Measurements from ENCODE around the gene HEMK1.

The HEMK1 gene

DNA sequence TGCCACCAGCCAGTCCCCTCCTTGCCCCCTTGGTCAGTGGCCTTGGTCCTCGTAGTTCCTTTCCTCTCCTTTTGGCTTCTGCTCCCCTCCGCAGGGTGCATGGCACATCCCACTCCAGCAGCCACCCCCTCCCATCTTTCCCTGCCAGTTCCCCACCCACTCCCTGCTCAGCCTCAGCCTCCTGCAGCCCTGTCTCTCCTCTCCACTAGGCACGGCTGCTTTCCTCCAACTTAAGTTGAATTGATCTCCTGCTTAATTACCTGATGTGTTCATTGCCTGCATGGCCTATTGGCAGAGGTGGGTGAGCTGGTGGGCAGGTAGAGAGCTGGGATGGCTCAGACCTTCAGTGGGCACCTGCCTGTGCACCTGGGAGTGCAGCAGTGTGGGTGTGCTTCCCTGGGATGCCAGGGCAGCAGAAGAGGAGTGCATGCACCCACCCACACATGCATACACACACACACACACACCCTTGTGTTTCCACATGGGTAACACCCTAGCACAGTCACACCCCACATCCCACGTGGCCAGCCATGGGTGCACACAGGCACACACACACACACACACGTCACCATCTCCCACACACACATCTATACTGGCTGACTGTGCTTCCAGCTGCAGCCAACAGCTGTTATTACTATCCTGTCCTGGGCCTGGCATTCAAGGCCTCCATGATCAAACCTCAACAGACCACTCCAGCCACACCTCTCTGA lies 32.7 kb upstream of the HEMK1 start:
- peaks cover under 1% of the 10 kb centered on the region for H3K4me1 Mint-ChIP-seq (ENCODE audit: low read depth)
- peaks cover 49% of the 10 kb centered on the region for H3K27me3 Mint-ChIP-seq (ENCODE audit: low read depth)
- no peaks in the 10 kb centered on the region for H3K36me3 Mint-ChIP-seq (ENCODE audit: low read depth)
- H3K27ac Mint-ChIP-seq, result no peak overlapping the region
- H3K4me3 Mint-ChIP-seq, result no peak overlapping the region
- H3K9me3 Mint-ChIP-seq, result no peaks in the 10 kb centered on the region

- Mint-ChIP-seq H3K9me3 (no peaks in the 10 kb centered on the region), H3K36me3 (ENCODE audit: low read depth) (no peaks in the 10 kb centered on the region)
These were observed 31.7 kb upstream of the HEMK1 start for GRCh38 chr3:50537421-50538129.

GRCh38 chr3:50539356-50540286 lies 29.7 kb upstream of the HEMK1 start:
- H3K36me3 Mint-ChIP-seq (ENCODE audit: low read depth), result no peaks in the 10 kb centered on the region

More at GRCh38 chr3:50537421-50538129, 31.7 kb upstream of the HEMK1 start:
- Mint-ChIP-seq H3K27me3 (ENCODE audit: low read depth) (peaks cover 42% of the 10 kb centered on the region), H3K4me1 (ENCODE audit: low read depth) (peaks cover 2% of the 10 kb centered on the region), H3K27ac (no peak overlapping the region), H3K4me3 (no peak overlapping the region)

GRCh38 chr3:50542177-50543034 lies 26.9 kb upstream of the HEMK1 start:
- no peak overlapping the region for H3K27ac Mint-ChIP-seq
- no peak overlapping the region for H3K4me3 Mint-ChIP-seq
- peaks cover 2% of the 10 kb centered on the region for H3K4me1 Mint-ChIP-seq (ENCODE audit: low read depth)
- peaks cover 27% of the 10 kb centered on the region for H3K27me3 Mint-ChIP-seq (ENCODE audit: low read depth)
- no peaks in the 10 kb centered on the region for H3K36me3 Mint-ChIP-seq (ENCODE audit: low read depth)
- no peaks in the 10 kb centered on the region for H3K9me3 Mint-ChIP-seq

More at GRCh38 chr3:50539356-50540286, 29.7 kb upstream of the HEMK1 start:
- Mint-ChIP-seq H3K4me1 (ENCODE audit: low read depth) (peaks cover 2% of the 10 kb centered on the region), H3K27ac (no peak overlapping the region), H3K9me3 (no peaks in the 10 kb centered on the region), H3K27me3 (ENCODE audit: low read depth) (peaks cover 29% of the 10 kb centered on the region), H3K4me3 (no peak overlapping the region)

GRCh38 chr3:50545781-50546180 lies 23.5 kb upstream of the HEMK1 start:
- H3K9me3 Mint-ChIP-seq, result no peaks in the 10 kb centered on the region
- no peak overlapping the region for H3K27ac Mint-ChIP-seq
- peaks cover 14% of the 10 kb centered on the region for H3K27me3 Mint-ChIP-seq (ENCODE audit: low read depth)
- H3K4me3 Mint-ChIP-seq, result no peak overlapping the region
- H3K36me3 Mint-ChIP-seq (ENCODE audit: low read depth), result no peaks in the 10 kb centered on the region
- peaks cover 2% of the 10 kb centered on the region for H3K4me1 Mint-ChIP-seq (ENCODE audit: low read depth)

GRCh38 chr3:50549226-50549625 lies 20.1 kb upstream of the HEMK1 start:
- no peak overlapping the region for H3K27ac Mint-ChIP-seq
- no peak overlapping the region for H3K4me3 Mint-ChIP-seq
- no peaks in the 10 kb centered on the region for H3K9me3 Mint-ChIP-seq
- H3K4me1 Mint-ChIP-seq (ENCODE audit: low read depth), result peaks cover 2% of the 10 kb centered on the region
- peaks cover 7% of the 10 kb centered on the region for H3K27me3 Mint-ChIP-seq (ENCODE audit: low read depth)
- no peaks in the 10 kb centered on the region for H3K36me3 Mint-ChIP-seq (ENCODE audit: low read depth)

GRCh38 chr3:50550079-50550736 lies 19.1 kb upstream of the HEMK1 start:
- Mint-ChIP-seq H3K27me3 (ENCODE audit: low read depth) (peaks cover under 1% of the 10 kb centered on the region), H3K27ac (no peak overlapping the region), H3K4me3 (no peak overlapping the region)

DNA sequence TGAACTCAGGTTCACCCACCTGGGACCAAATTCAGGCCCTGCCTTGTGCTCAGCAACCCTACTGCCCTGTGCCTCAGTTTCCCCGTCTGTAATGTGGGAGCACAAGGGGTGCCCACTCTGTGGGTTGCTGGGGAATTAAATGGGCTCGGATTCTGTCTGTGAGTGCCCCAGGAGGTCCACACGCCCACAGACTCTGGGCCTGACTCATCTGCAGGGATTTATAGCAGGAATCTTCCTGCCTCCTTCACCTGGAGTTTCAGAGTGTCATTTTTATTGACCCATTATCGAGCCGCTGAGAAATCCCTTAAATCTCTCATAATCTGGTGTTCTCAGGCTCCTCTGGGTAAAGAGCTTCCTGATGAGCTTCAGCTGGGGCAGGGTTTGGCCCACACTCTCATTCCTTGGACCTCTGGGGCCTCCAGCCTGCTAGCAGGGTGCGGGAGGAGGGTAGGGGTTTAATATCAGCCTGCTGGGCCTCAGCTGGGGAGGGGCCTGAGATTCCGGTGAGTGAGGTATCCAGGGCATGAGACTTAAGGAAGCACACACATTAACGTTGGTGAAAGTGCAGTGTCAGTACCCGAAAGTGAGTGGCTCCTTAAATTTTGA lies 18.2 kb upstream of the HEMK1 start:
- H3K9me3 Mint-ChIP-seq, result no peaks in the 10 kb centered on the region
- H3K27ac Mint-ChIP-seq, result no peak overlapping the region
- H3K4me3 Mint-ChIP-seq, result no peak overlapping the region
- H3K27me3 Mint-ChIP-seq (ENCODE audit: low read depth), result no peaks in the 10 kb centered on the region
- no peaks in the 10 kb centered on the region for H3K36me3 Mint-ChIP-seq (ENCODE audit: low read depth)
- peaks cover 9% of the 10 kb centered on the region for H3K4me1 Mint-ChIP-seq (ENCODE audit: low read depth)

More at GRCh38 chr3:50550079-50550736, 19.1 kb upstream of the HEMK1 start:
- Mint-ChIP-seq H3K36me3 (ENCODE audit: low read depth) (no peaks in the 10 kb centered on the region), H3K4me1 (ENCODE audit: low read depth) (peaks cover 9% of the 10 kb centered on the region), H3K9me3 (no peaks in the 10 kb centered on the region)

DNA sequence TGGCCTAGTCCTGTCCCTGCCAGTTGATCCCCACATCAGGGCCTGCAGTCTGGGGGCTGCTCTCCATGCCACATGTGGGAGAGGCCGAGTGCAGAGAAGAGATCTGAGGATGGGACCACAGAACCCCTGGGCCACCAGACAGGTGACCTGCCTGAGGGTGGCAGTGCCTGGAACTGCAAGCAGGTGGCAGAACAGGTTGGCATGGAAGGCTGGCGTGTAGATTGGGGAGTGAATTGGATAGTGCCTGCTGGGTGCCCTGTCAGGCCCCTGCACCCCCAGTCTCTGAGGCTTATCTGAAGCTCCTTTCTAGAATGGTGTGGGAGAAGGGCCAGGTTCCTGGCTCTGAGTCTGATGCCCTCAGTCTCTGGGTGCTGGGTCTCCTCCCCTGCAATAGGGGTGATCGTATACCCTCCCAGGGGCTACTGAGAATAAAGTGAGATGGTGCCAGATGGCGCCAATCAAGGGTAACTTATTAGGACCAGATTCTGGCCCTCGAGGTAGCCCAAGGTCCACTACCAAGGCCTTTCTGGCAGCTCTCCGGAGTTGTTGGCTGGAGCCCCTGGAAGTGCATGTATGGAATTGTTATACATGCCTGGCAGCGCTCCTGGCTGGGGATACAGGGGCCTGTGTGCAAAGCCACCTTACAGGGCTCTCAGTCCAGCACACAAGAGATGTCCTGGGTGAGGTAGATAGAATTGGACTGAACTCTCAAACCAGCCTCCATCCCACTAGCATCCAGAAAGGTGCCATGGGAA lies 17.5 kb upstream of the HEMK1 start:
- Mint-ChIP-seq H3K36me3 (ENCODE audit: low read depth) (no peaks in the 10 kb centered on the region), H3K4me3 (no peak overlapping the region), H3K9me3 (no peaks in the 10 kb centered on the region), H3K27me3 (ENCODE audit: low read depth) (no peaks in the 10 kb centered on the region), H3K27ac (no peak overlapping the region), H3K4me1 (ENCODE audit: low read depth) (peaks cover 9% of the 10 kb centered on the region)

- peaks cover 9% of the 10 kb centered on the region for H3K4me1 Mint-ChIP-seq (ENCODE audit: low read depth)
- H3K9me3 Mint-ChIP-seq, result no peaks in the 10 kb centered on the region
- H3K4me3 Mint-ChIP-seq, result no peak overlapping the region
- no peak overlapping the region for H3K27ac Mint-ChIP-seq
- H3K27me3 Mint-ChIP-seq (ENCODE audit: low read depth), result no peaks in the 10 kb centered on the region
- no peaks in the 10 kb centered on the region for H3K36me3 Mint-ChIP-seq (ENCODE audit: low read depth)
These were observed 16.7 kb upstream of the HEMK1 start for GRCh38 chr3:50552598-50552997.

GRCh38 chr3:50554553-50554952 lies 14.8 kb upstream of the HEMK1 start:
- Mint-ChIP-seq H3K27me3 (ENCODE audit: low read depth) (no peaks in the 10 kb centered on the region), H3K36me3 (ENCODE audit: low read depth) (peaks cover 3% of the 10 kb centered on the region)

GRCh38 chr3:50557106-50557505 lies 12.2 kb upstream of the HEMK1 start:
- no peaks in the 10 kb centered on the region for H3K27me3 Mint-ChIP-seq (ENCODE audit: low read depth)
- peaks cover 9% of the 10 kb centered on the region for H3K4me1 Mint-ChIP-seq (ENCODE audit: low read depth)
- H3K4me3 Mint-ChIP-seq, result no peak overlapping the region
- no peaks in the 10 kb centered on the region for H3K9me3 Mint-ChIP-seq
- H3K36me3 Mint-ChIP-seq (ENCODE audit: low read depth), result peaks cover 3% of the 10 kb centered on the region
- no peak overlapping the region for H3K27ac Mint-ChIP-seq

More at GRCh38 chr3:50554553-50554952, 14.8 kb upstream of the HEMK1 start:
- Mint-ChIP-seq H3K4me1 (ENCODE audit: low read depth) (peaks cover 9% of the 10 kb centered on the region), H3K4me3 (no peak overlapping the region), H3K9me3 (no peaks in the 10 kb centered on the region), H3K27ac (no peak overlapping the region)
